Liver (tissue), 9 donors: ENCODE data around the gene POMGNT1. TPM values are rescaled to one million over a fixed set of nuclear protein-coding genes. Genes with fewer than 3 reads are reported as not detected.

Source experiments
- DNase-seq: peaks from one replicate; pipeline ENCODE4 v3.0.0-alpha.2; 2017; ENCODE audit warnings: low spot score
- H3K27ac ChIP-seq, 2 donors: one replicate each; pipeline ENCODE4 v1.7.0; 2013; ENCODE audit warnings: inconsistent platforms in 2 of 2, low read length in 2 of 2, control low read depth in 1 of 2, low read depth in 1 of 2, mild to moderate bottlenecking in 1 of 2
- H3K27me3 ChIP-seq, 4 donors: one replicate each; pipeline versions ENCODE4 v1.6.1 to v1.7.0; 2013; ENCODE audit warnings: low read length in 3 of 4, inconsistent platforms in 1 of 4, mild to moderate bottlenecking in 1 of 4, moderate library complexity in 1 of 4; ENCODE audit not compliant: control insufficient read depth in 4 of 4, insufficient read depth in 4 of 4
- H3K36me3 ChIP-seq, 4 donors: one replicate each; pipeline versions ENCODE4 v1.6.1 to v1.7.0; 2013; ENCODE audit warnings: low read length in 3 of 4, mild to moderate bottlenecking in 3 of 4, low read depth in 1 of 4, moderate library complexity in 1 of 4; ENCODE audit not compliant: control insufficient read depth in 4 of 4, insufficient read depth in 3 of 4
- H3K4me1 ChIP-seq, 4 donors: one replicate each; pipeline versions ENCODE4 v1.6.1 to v1.7.0; 2013; ENCODE audit warnings: low read length in 3 of 4, mild to moderate bottlenecking in 3 of 4, moderate library complexity in 1 of 4; ENCODE audit not compliant: control insufficient read depth in 4 of 4, insufficient read depth in 4 of 4
- H3K4me3 ChIP-seq, 3 donors: one replicate each; pipeline versions ENCODE4 v1.6.1 to v1.7.0; 2013; ENCODE audit warnings: low read length in 3 of 3, control low read depth in 1 of 3, low read depth in 1 of 3, mild to moderate bottlenecking in 1 of 3
- H3K9ac ChIP-seq, 2 donors: one replicate each; pipeline ENCODE4 v1.7.0; 2013; ENCODE audit warnings: low read length in 2 of 2, mild to moderate bottlenecking in 2 of 2, moderate library complexity in 2 of 2, control low read depth in 1 of 2, low read depth in 1 of 2
- H3K9me3 ChIP-seq, 4 donors: one replicate each; pipeline versions ENCODE4 v1.6.1 to v1.7.0; 2013; ENCODE audit warnings: low read length in 3 of 4; ENCODE audit not compliant: control insufficient read depth in 4 of 4
- CTCF ChIP-seq: fragments of 150-350 bp; IDR thresholded peaks from 2 replicates; pipeline ENCODE4 v1.5.1; 2017; ENCODE audit warnings: improper control_type of control experiment, low read depth, low read length; ENCODE audit not compliant: missing input control
- EGR1 ChIP-seq, 2 donors: IDR thresholded peaks; 2 replicates each; pipeline ENCODE4 v1.6.1; 2016 to 2018; ENCODE audit warnings: antibody characterized with exemption in 2 of 2, low read depth in 2 of 2
- FOXA1 ChIP-seq: IDR thresholded peaks from 2 replicates; pipeline ENCODE4 v1.6.1; 2016; ENCODE audit warnings: antibody characterized with exemption
- FOXA2 ChIP-seq: IDR thresholded peaks from 2 replicates; pipeline ENCODE4 v1.6.1; 2016; ENCODE audit warnings: antibody characterized with exemption
- GABPA ChIP-seq, 2 donors: IDR thresholded peaks in 1 of 2; conservative IDR thresholded peaks in 1 of 2; 2 replicates each; pipeline ENCODE4 v1.6.1; 2016; ENCODE audit warnings: antibody characterized with exemption in 2 of 2, mild to moderate bottlenecking in 1 of 2, moderate library complexity in 1 of 2
- HNF4A ChIP-seq, 2 donors: conservative IDR thresholded peaks; 2 replicates each; pipeline ENCODE4 v1.6.1; 2016; ENCODE audit warnings: antibody characterized with exemption in 2 of 2, mild to moderate bottlenecking in 2 of 2
- JUND ChIP-seq, 2 donors: IDR thresholded peaks; 2 replicates each; pipeline ENCODE4 v1.6.1; 2016; ENCODE audit warnings: antibody characterized with exemption in 2 of 2
- NR2F2 ChIP-seq: IDR thresholded peaks from 2 replicates; pipeline ENCODE4 v1.6.1; 2016; ENCODE audit warnings: antibody characterized with exemption
- RAD21 ChIP-seq, 2 donors: IDR thresholded peaks; 2 replicates each; pipeline ENCODE4 v1.6.1; 2016; ENCODE audit warnings: antibody characterized with exemption in 2 of 2, mild to moderate bottlenecking in 2 of 2
- RXRA ChIP-seq, 2 donors: IDR thresholded peaks; 2 replicates each; pipeline ENCODE4 v1.6.1; 2017 to 2018; ENCODE audit warnings: antibody characterized with exemption in 2 of 2, mild to moderate bottlenecking in 1 of 2
- SP1 ChIP-seq: IDR thresholded peaks from 2 replicates; pipeline ENCODE4 v1.6.1; 2018; ENCODE audit warnings: antibody characterized with exemption, mild to moderate bottlenecking
- TAF1 ChIP-seq: conservative IDR thresholded peaks from 2 replicates; pipeline ENCODE4 v1.6.1; 2016; ENCODE audit warnings: antibody characterized with exemption, mild to moderate bottlenecking
- YY1 ChIP-seq: IDR thresholded peaks from 2 replicates; pipeline ENCODE4 v1.6.1; 2016; ENCODE audit warnings: antibody characterized with exemption, mild to moderate bottlenecking
- ZBTB33 ChIP-seq: IDR thresholded peaks from 2 replicates; pipeline ENCODE4 v1.6.1; 2016; ENCODE audit warnings: antibody characterized with exemption
- WGBS: extraction: QIAGEN DNeasy Blood & Tissue Kit; methylation state at CpG from one replicate; pipeline ENCODE4 v1.1.7; 2013; 5-methylcytosine and 5-hydroxymethylcytosine counted together
- polyA plus RNA-seq, 2 donors: library from polyadenylated mRNA; stranded (reverse) in 1 of 2; unstranded in 1 of 2; fragments of 200-250 nt in 1 of 2; fragments of >200 nt in 1 of 2; fragmentation: Nextera tagmentation in 1 of 2; extraction: Ambion mirVana in 1 of 2; gene quantifications; one replicate each; pipeline versions ENCODE4 v1.2.1 to v1.2.3, GENCODE V29; 2013 to 2015
- total RNA-seq, 2 donors: library from RNA; depleted of rRNA; stranded (reverse); fragments of >200 nt; gene quantifications; one replicate each; pipeline ENCODE4 v1.2.3, GENCODE V29; 2014
- TF ChIP-seq, protein P1 (sequence below): IDR thresholded peaks from 2 replicates; pipeline ENCODE4 v1.6.1; 2016; ENCODE audit warnings: antibody characterized with exemption, mild to moderate bottlenecking
- TF ChIP-seq, protein P2 (sequence below): IDR thresholded peaks from 2 replicates; pipeline ENCODE4 v1.6.1; 2016; ENCODE audit warnings: antibody characterized with exemption
- TF ChIP-seq, protein P3 (sequence below): IDR thresholded peaks from 2 replicates; pipeline ENCODE4 v1.6.1; 2016; ENCODE audit warnings: antibody characterized with exemption
- donor health status: healthy.
- donor health status: healthy.
- donor health status: healthy.
- donor health status: healthy.
- donor health status: healthy.

POMGNT1 gene
- total and polyA plus RNA-seq, 4 donors, result 10.3 to 32.0 (median 31.0) TPM

DNA sequence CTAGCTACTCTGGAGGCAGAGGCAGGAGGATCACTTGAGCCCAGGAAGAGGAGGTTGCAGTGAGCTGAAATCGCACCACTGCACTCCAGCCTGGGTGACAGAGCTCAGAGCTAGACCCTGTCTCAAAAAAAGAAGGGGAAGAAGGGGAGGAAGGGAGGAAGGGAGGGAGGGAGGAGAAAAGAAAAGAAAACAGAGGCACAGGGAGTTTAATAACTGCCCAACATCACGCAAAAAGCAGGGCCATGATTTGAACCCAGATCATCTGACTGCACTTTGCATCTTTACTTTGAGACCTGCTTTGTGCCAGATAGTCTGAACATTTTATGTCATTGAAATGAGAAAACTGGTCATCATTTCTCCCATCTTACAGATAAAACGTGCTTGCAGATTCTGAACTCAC lies 6.9 kb upstream of the POMGNT1 start:
- no peak for TF ChIP-seq HNF4A (conservative IDR thresholded peaks at IDR 0.05)
- TF ChIP-seq, protein P1, sequence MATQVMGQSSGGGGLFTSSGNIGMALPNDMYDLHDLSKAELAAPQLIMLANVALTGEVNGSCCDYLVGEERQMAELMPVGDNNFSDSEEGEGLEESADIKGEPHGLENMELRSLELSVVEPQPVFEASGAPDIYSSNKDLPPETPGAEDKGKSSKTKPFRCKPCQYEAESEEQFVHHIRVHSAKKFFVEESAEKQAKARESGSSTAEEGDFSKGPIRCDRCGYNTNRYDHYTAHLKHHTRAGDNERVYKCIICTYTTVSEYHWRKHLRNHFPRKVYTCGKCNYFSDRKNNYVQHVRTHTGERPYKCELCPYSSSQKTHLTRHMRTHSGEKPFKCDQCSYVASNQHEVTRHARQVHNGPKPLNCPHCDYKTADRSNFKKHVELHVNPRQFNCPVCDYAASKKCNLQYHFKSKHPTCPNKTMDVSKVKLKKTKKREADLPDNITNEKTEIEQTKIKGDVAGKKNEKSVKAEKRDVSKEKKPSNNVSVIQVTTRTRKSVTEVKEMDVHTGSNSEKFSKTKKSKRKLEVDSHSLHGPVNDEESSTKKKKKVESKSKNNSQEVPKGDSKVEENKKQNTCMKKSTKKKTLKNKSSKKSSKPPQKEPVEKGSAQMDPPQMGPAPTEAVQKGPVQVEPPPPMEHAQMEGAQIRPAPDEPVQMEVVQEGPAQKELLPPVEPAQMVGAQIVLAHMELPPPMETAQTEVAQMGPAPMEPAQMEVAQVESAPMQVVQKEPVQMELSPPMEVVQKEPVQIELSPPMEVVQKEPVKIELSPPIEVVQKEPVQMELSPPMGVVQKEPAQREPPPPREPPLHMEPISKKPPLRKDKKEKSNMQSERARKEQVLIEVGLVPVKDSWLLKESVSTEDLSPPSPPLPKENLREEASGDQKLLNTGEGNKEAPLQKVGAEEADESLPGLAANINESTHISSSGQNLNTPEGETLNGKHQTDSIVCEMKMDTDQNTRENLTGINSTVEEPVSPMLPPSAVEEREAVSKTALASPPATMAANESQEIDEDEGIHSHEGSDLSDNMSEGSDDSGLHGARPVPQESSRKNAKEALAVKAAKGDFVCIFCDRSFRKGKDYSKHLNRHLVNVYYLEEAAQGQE, result no peak
- TF ChIP-seq FOXA1, result no peak
- no peak for TF ChIP-seq GABPA (IDR thresholded peaks at IDR 0.05 in 1 of 2, conservative IDR thresholded peaks at IDR 0.05 in 1 of 2)
- TF ChIP-seq FOXA2, result no peak
- TF ChIP-seq TAF1, result no peak
- TF ChIP-seq CTCF, result no peak
- TF ChIP-seq NR2F2, result no peak
- no peak for TF ChIP-seq ZBTB33
- no peak for TF ChIP-seq YY1
- no peak for TF ChIP-seq RAD21 (IDR thresholded peaks at IDR 0.05)
- no peak for TF ChIP-seq SP1
- TF ChIP-seq RXRA (IDR thresholded peaks at IDR 0.05), result no peak
- TF ChIP-seq EGR1 (IDR thresholded peaks at IDR 0.05; ENCODE audit: low read depth in 2 of 2), result no peak
- 87% methylated on average over 3 of the region's 3 CpGs for WGBS
- H3K4me3 ChIP-seq, result no peak overlapping the region
- no peaks in the 10 kb centered on the region for H3K27me3 ChIP-seq
- H3K36me3 ChIP-seq, result no peaks in the 10 kb centered on the region
- peaks cover 0 to 10% (median 7%) of the 10 kb centered on the region in 4 donors for H3K4me1 ChIP-seq
- DNase-seq, result no peak
- no peak overlapping the region for H3K27ac ChIP-seq
- no peaks in the 10 kb centered on the region for H3K9me3 ChIP-seq
- H3K9ac ChIP-seq, result no peak overlapping the region

- no peak overlapping the region for H3K9ac ChIP-seq
- no peaks in the 10 kb centered on the region for H3K36me3 ChIP-seq
- no peaks in the 10 kb centered on the region for H3K9me3 ChIP-seq
- no peaks in the 10 kb centered on the region for H3K27me3 ChIP-seq
- peaks cover 0 to 10% (median 7%) of the 10 kb centered on the region in 4 donors for H3K4me1 ChIP-seq
- no peak for DNase-seq
- WGBS, result 84% methylated on average over 5 of the region's 5 CpGs
- no peak overlapping the region for H3K27ac ChIP-seq
- no peak overlapping the region for H3K4me3 ChIP-seq
- TF ChIP-seq ZBTB33 (no peak), HNF4A (conservative IDR thresholded peaks at IDR 0.05) (no peak), YY1 (no peak), CTCF (no peak), TAF1 (no peak), RXRA (IDR thresholded peaks at IDR 0.05) (no peak), GABPA (IDR thresholded peaks at IDR 0.05 in 1 of 2, conservative IDR thresholded peaks at IDR 0.05 in 1 of 2) (no peak), JUND (IDR thresholded peaks at IDR 0.05) (no peak), SP1 (no peak), FOXA2 (no peak)
- TF ChIP-seq, protein P2, sequence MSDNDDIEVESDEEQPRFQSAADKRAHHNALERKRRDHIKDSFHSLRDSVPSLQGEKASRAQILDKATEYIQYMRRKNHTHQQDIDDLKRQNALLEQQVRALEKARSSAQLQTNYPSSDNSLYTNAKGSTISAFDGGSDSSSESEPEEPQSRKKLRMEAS, result no peak
- TF ChIP-seq, protein P3, sequence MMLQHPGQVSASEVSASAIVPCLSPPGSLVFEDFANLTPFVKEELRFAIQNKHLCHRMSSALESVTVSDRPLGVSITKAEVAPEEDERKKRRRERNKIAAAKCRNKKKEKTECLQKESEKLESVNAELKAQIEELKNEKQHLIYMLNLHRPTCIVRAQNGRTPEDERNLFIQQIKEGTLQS, result no peak
Measured at GRCh38 chr1:46204406-46204742, 6.1 kb upstream of the POMGNT1 start.
